ENCODE data around the gene ELMO1.

- TF ChIP-seq CTCF (IDR thresholded peaks at IDR 0.05) (no peak), POLR2A (IDR thresholded peaks at IDR 0.05) (no peak)
Measured at GRCh38 chr7:36971515-36972139, 477.0 kb downstream of the ELMO1 start.

Data from adrenal gland (tissue), 5 donors.